SW 1271 (cell line): Measurements from ENCODE around the gene SSH3.
"Not testable (repeated sequence)": the region's sequence is repeated elsewhere in the genome, so short reads cannot be mapped to it uniquely, and the experiment has no call there.

Source experiments
- DNase-seq, 2 experiments: peaks; one replicate each; lab custom pipeline; 2025; lab: John Stamatoyannopoulos, UW

The SSH3 gene

GRCh38 chr11:67312187-67313021 is 9.1 kb downstream of the SSH3 start:
- DNase-seq = no peak

- no peak for DNase-seq
These were observed 10.0 kb downstream of the SSH3 start for GRCh38 chr11:67313125-67313890.

GRCh38 chr11:67314218-67314617 is 10.9 kb downstream of the SSH3 start:
- DNase-seq = no peak

GRCh38 chr11:67315325-67315909 is 12.1 kb downstream of the SSH3 start:
- no peak for DNase-seq

GRCh38 chr11:67316882-67317204 is 13.5 kb downstream of the SSH3 start:
- no peak for DNase-seq

- peak; percentile 95 for DNase-seq
These were observed 14.0 kb downstream of the SSH3 start for GRCh38 chr11:67317205-67317887.

GRCh38 chr11:67317888-67318555 is 14.7 kb downstream of the SSH3 start:
- DNase-seq = no peak

GRCh38 chr11:67318876-67319275 is 15.5 kb downstream of the SSH3 start:
- DNase-seq = not testable (repeated sequence)

- DNase-seq = no peak
These were observed 16.7 kb downstream of the SSH3 start for GRCh38 chr11:67320011-67320410.

GRCh38 chr11:67320691-67321090 is 17.4 kb downstream of the SSH3 start:
- no peak for DNase-seq

GRCh38 chr11:67321313-67321871 is 18.1 kb downstream of the SSH3 start:
- DNase-seq = no peak

GRCh38 chr11:67322049-67322448 is 18.7 kb downstream of the SSH3 start:
- no peak for DNase-seq

GRCh38 chr11:67323526-67323925 is 20.2 kb downstream of the SSH3 start:
- DNase-seq = no peak

- no peak for DNase-seq
These were observed 28.9 kb downstream of the SSH3 start for GRCh38 chr11:67332081-67332691.

- no peak for DNase-seq
These were observed 33.9 kb downstream of the SSH3 start for GRCh38 chr11:67337257-67337656.

GRCh38 chr11:67344264-67344663 is 40.9 kb downstream of the SSH3 start:
- no peak for DNase-seq

GRCh38 chr11:67345247-67345919 is 42.1 kb downstream of the SSH3 start:
- no peak for DNase-seq

GRCh38 chr11:67345920-67346819 is 42.8 kb downstream of the SSH3 start:
- peak in 1 of 2 experiments; percentile 51 for DNase-seq

- DNase-seq = no peak
These were observed 44.8 kb downstream of the SSH3 start for GRCh38 chr11:67347964-67348749.
